Transverse colon (tissue), 4 donors: Measurements from ENCODE around the gene MAGEC1. TPM values are rescaled to one million over a fixed set of nuclear protein-coding genes. Genes with fewer than 3 reads are reported as not detected.

Source experiments
- DNase-seq: peaks from one replicate; pipeline ENCODE4 v3.0.0-alpha.2; 2019
- H3K27ac ChIP-seq, 4 donors: fragments of 200-600 bp; sonication (generic); 2 replicates each; pipeline ENCODE4 v1.5.1; 2016 to 2018; ENCODE audit warnings: inconsistent platforms in 4 of 4
- H3K27me3 ChIP-seq: fragments of 200-600 bp; sonication (generic); 2 replicates; pipeline ENCODE4 v1.5.1; 2017; ENCODE audit warnings: inconsistent platforms
- H3K36me3 ChIP-seq, 4 donors: fragments of 200-600 bp; sonication (generic); 2 replicates each; pipeline ENCODE4 v1.5.1; 2017 to 2019; ENCODE audit warnings: inconsistent platforms in 4 of 4
- H3K4me1 ChIP-seq, 4 donors: fragments of 200-600 bp; sonication (generic); 2 replicates each; pipeline ENCODE4 v1.5.1; 2017 to 2020; ENCODE audit warnings: inconsistent platforms in 4 of 4
- H3K4me3 ChIP-seq, 4 donors: fragments of 200-600 bp; sonication (generic); 1 replicate in 1 of 4; 2 replicates in 3 of 4; pipeline versions ENCODE4 v1.5.1 to v1.6.1; 2017 to 2019; ENCODE audit warnings: inconsistent platforms in 4 of 4
- H3K9me3 ChIP-seq, 2 donors: fragments of 200-600 bp; sonication (generic); 2 replicates each; pipeline ENCODE4 v1.5.1; 2017 to 2019; ENCODE audit warnings: inconsistent platforms in 2 of 2
- EP300 ChIP-seq: sonication (generic); formaldehyde crosslinking; IDR thresholded peaks from one replicate; pipeline ENCODE4 v1.6.1; 2017; ENCODE audit warnings: antibody characterized with exemption, low read depth
- POLR2A ChIP-seq: fragments of 450-650 bp; IDR thresholded peaks from one replicate; pipeline ENCODE4 v1.6.1; 2016; ENCODE audit warnings: antibody characterized with exemption, mild to moderate bottlenecking, moderate library complexity
- POLR2AphosphoS5 ChIP-seq, 3 donors: sonication (generic); formaldehyde crosslinking; IDR thresholded peaks; one replicate each; pipeline ENCODE4 v1.6.1; 2016; ENCODE audit warnings: antibody characterized with exemption in 3 of 3
- WGBS, 2 donors: methylation state at CpG; one replicate each; pipeline ENCODE4 v1.1.5; 2018; ENCODE audit warnings: low coverage in 1 of 2; 5-methylcytosine and 5-hydroxymethylcytosine counted together
- in situ Hi-C, 4 donors: fragments of 200-750 bp; cut with MboI; loops; one replicate each; pipeline versions ENCODE4 v1.15.0 to v1.15.1; 2017; ENCODE audit warnings: low sequenced_read_pairs in 3 of 4, low pct_ligation_motif_present in 1 of 4, low pct_unique_long_range_greater_than_20kb in 1 of 4
- intact Hi-C: fragments of 100-400 bp; cut with DNase I; formaldehyde crosslinking; loops from one replicate; pipeline ENCODE4 v1.15.1; 2023; ENCODE audit warnings: low total_unique reads
- total RNA-seq, 4 donors: library from RNA; depleted of rRNA; stranded (reverse); fragments of >200 nt; gene quantifications; one replicate each; pipeline ENCODE4 v1.1.0, GENCODE V29; 2016
- TF ChIP-seq, protein P1 (sequence below), 5 experiments: fragments of 200-600 bp in 3 of 5; fragments of 450-650 bp in 2 of 5; sonication (generic) in 3 of 5; IDR thresholded peaks; 1 replicate in 2 of 5; 2 replicates in 3 of 5; pipeline ENCODE4 v1.5.1; 2016 to 2017; ENCODE audit warnings: antibody characterized with exemption in 5 of 5, inconsistent platforms in 3 of 5, mild to moderate bottlenecking in 2 of 5, moderate library complexity in 1 of 5

The MAGEC1 gene
- total RNA-seq, 4 donors from 2014 or later: not detected

DNA sequence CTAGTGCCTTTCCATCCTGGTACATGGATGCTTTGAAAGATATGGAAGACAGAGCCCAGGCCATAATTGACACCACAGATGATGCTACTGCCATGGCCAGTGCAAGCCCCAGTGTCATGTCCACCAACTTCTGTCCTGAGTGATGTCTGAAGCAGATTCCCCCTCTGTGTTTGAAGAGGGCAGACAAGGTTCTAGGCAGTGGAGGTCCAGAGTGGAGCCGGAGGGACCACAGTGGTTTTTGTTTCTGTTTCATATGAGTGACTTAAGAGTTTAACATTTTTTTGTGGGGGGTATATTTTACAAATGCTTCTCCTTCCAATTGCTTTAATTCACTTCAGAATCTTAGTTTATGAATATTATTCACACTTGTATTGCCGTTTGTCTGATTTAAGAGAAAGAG is 6.0 kb upstream of the MAGEC1 start:
- H3K4me3 ChIP-seq: no peak overlapping the region
- TF ChIP-seq, protein P1, sequence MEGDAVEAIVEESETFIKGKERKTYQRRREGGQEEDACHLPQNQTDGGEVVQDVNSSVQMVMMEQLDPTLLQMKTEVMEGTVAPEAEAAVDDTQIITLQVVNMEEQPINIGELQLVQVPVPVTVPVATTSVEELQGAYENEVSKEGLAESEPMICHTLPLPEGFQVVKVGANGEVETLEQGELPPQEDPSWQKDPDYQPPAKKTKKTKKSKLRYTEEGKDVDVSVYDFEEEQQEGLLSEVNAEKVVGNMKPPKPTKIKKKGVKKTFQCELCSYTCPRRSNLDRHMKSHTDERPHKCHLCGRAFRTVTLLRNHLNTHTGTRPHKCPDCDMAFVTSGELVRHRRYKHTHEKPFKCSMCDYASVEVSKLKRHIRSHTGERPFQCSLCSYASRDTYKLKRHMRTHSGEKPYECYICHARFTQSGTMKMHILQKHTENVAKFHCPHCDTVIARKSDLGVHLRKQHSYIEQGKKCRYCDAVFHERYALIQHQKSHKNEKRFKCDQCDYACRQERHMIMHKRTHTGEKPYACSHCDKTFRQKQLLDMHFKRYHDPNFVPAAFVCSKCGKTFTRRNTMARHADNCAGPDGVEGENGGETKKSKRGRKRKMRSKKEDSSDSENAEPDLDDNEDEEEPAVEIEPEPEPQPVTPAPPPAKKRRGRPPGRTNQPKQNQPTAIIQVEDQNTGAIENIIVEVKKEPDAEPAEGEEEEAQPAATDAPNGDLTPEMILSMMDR (IDR thresholded peaks at IDR 0.05): no peak
- no peak for TF ChIP-seq POLR2A
- no peak for TF ChIP-seq EP300
- no peak for TF ChIP-seq POLR2AphosphoS5 (IDR thresholded peaks at IDR 0.05)
- no peaks in the 10 kb centered on the region for H3K36me3 ChIP-seq
- DNase-seq: no peak
- H3K4me1 ChIP-seq: no peaks in the 10 kb centered on the region
- H3K27me3 ChIP-seq: no peaks in the 10 kb centered on the region
- 29 to 79% methylated on average over 1 to 2 of the region's 2 CpGs for WGBS, 2 donors
- H3K27ac ChIP-seq: no peak overlapping the region
- intact Hi-C loops: no loop called here
- no peaks in the 10 kb centered on the region for H3K9me3 ChIP-seq
- in situ Hi-C loops: no loop called here

DNA sequence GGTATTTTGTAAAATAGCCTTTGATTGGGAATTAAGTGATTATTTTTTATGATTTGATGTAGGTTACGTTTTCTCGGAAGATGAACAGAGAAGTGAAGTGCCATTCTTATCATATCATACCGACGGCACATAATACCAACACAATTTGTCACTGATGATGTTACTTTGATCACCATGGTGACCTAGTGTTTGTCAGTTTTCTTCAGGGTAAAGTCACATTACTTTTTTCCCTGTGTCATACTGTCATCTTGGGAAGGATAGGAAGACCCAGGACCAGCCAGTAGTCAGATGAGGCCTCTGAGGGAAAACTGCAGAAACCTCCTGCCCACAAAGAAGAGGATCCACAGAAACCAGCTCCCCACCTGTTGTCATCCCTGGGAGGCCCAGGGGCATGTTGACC is 1.3 kb upstream of the MAGEC1 start:
- Histone ChIP-seq H3K4me1 (no peaks in the 10 kb centered on the region), H3K4me3 (no peak overlapping the region), H3K27ac (no peak overlapping the region), H3K9me3 (no peaks in the 10 kb centered on the region), H3K36me3 (no peaks in the 10 kb centered on the region), H3K27me3 (no peaks in the 10 kb centered on the region)
- in situ Hi-C loops (no loop called here), intact Hi-C loops (no loop called here)
- DNase-seq: no peak
- no peak for TF ChIP-seq EP300
- no peak for TF ChIP-seq POLR2AphosphoS5 (IDR thresholded peaks at IDR 0.05)
- no peak for TF ChIP-seq POLR2A
- TF ChIP-seq, protein P1 (IDR thresholded peaks at IDR 0.05): no peak
- WGBS, 2 donors: 40 to 91% methylated on average over 2 to 4 of the region's 4 CpGs

DNA sequence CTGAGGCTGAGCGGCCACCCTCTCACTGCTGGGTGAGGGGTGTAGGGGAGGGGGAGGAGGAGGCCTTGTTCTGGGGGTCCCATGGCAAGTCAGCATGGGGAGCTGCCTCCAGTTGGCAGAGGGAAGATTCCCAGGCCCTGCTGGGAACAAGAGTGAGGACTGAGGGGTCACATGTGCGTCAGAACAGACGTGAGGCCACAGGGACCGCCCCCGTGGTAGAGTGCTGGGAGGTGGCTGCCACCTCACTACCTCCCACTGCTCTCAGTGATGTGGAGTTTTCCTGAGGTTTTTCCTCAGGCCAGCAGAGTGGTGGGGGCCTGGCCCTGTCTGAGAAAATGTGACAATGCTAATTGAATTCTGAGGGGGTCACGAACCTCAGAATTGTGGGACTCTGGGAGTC is 568 bp downstream of the MAGEC1 start:
- WGBS, 2 donors: 86% methylated on average over 6 of the region's 6 CpGs; no CpG with 5 or more reads in 1 of the 2 donors
- no peak for DNase-seq
- intact Hi-C loops: no loop called here
- TF ChIP-seq EP300 (no peak), POLR2AphosphoS5 (IDR thresholded peaks at IDR 0.05) (no peak), POLR2A (no peak)
- TF ChIP-seq, protein P1 (IDR thresholded peaks at IDR 0.05): no peak
- H3K4me3 ChIP-seq: no peak overlapping the region
- H3K36me3 ChIP-seq: no peaks in the 10 kb centered on the region
- no peaks in the 10 kb centered on the region for H3K4me1 ChIP-seq
- H3K27me3 ChIP-seq: no peaks in the 10 kb centered on the region
- H3K9me3 ChIP-seq: no peaks in the 10 kb centered on the region
- H3K27ac ChIP-seq: no peak overlapping the region
- in situ Hi-C loops: no loop called here

DNA sequence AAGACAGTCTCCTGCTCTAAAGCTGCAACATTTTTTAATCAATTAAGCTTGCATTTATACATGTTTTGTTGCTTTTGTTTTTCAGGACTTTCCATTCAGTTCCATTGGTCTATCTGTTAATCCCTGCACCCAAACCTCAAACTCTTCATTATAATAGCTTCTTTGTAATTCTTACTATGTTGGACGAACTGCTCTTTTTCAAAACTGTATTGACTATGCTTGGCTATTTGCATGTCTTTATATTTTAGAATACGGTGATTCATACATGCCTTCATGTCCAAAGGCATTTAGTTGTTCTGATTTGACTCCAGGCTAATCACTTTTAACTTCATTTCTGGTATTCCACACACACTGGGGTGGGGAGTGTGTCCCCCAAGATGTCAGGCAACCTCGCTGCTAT is 14.1 kb downstream of the MAGEC1 start:
- Histone ChIP-seq H3K4me3 (no peak overlapping the region), H3K9me3 (no peaks in the 10 kb centered on the region), H3K36me3 (no peaks in the 10 kb centered on the region), H3K4me1 (no peaks in the 10 kb centered on the region), H3K27ac (no peak overlapping the region), H3K27me3 (no peaks in the 10 kb centered on the region)
- in situ Hi-C loops: no loop called here
- WGBS, 2 donors: 40% methylated on average over 3 of the region's 3 CpGs; no CpG with 5 or more reads in 1 of the 2 donors
- DNase-seq: no peak
- TF ChIP-seq, protein P1 (IDR thresholded peaks at IDR 0.05): no peak
- TF ChIP-seq EP300 (no peak), POLR2A (no peak), POLR2AphosphoS5 (IDR thresholded peaks at IDR 0.05) (no peak)
- intact Hi-C loops: no loop called here
